Activated gamma-delta T cell treated with anti-CD3 and anti-CD28 coated beads, Interleukin-2, amount 50 U/mL, for 16 hours (primary cell): ENCODE measurements around the gene RPL3.

Experiments
- DNase-seq: peaks from one replicate; pipeline ENCODE4 v3.0.0-alpha.2; 2020; ENCODE audit warnings: low read depth

Gene RPL3

GRCh38 chr22:39299829-39300178, 19.6 kb downstream of the RPL3 start:
- no peak for DNase-seq

- DNase-seq = no peak
Measured at GRCh38 chr22:39298241-39298987, 21.0 kb downstream of the RPL3 start.

GRCh38 chr22:39297490-39298240, 21.8 kb downstream of the RPL3 start:
- no peak for DNase-seq

- DNase-seq = no peak
Measured at GRCh38 chr22:39296981-39297489, 22.4 kb downstream of the RPL3 start.

- no peak for DNase-seq
Measured at GRCh38 chr22:39296535-39296934, 22.9 kb downstream of the RPL3 start.

- DNase-seq = no peak
Measured at GRCh38 chr22:39294571-39295468, 24.6 kb downstream of the RPL3 start.

GRCh38 chr22:39293766-39294368, 25.6 kb downstream of the RPL3 start:
- no peak for DNase-seq

GRCh38 chr22:39292561-39293074, 26.8 kb downstream of the RPL3 start:
- DNase-seq = no peak

- DNase-seq = no peak
Measured at GRCh38 chr22:39292031-39292462, 27.4 kb downstream of the RPL3 start.

- no peak for DNase-seq
Measured at GRCh38 chr22:39291523-39291922, 27.9 kb downstream of the RPL3 start.

GRCh38 chr22:39290724-39291161, 28.7 kb downstream of the RPL3 start:
- no peak for DNase-seq

GRCh38 chr22:39289975-39290720, 29.3 kb downstream of the RPL3 start:
- no peak for DNase-seq

GRCh38 chr22:39289533-39289932, 29.9 kb downstream of the RPL3 start:
- no peak for DNase-seq

GRCh38 chr22:39288135-39288898, 31.1 kb downstream of the RPL3 start:
- no peak for DNase-seq

GRCh38 chr22:39287076-39287725, 32.2 kb downstream of the RPL3 start:
- DNase-seq = no peak

GRCh38 chr22:39284983-39285382, 34.4 kb downstream of the RPL3 start:
- no peak for DNase-seq

- DNase-seq = no peak
Measured at GRCh38 chr22:39284142-39284980, 35.1 kb downstream of the RPL3 start.

GRCh38 chr22:39283322-39284141, 35.9 kb downstream of the RPL3 start:
- no peak for DNase-seq
